ENCODE data around the gene MGAT4A.

The MGAT4A gene

GRCh38 chr2:98731041-98731893, at the start of gene MGAT4A:
MGAT4A (minus strand) TSS chr2:98731132; CDS start chr2:98726332, 4,800 bp downstream.
- peak; percentile 89 to 90 for ATAC-seq

- ATAC-seq = no peak
Observed at GRCh38 chr2:98778741-98779483, 48.0 kb upstream of the MGAT4A start.

- ATAC-seq = no peak
Observed at GRCh38 chr2:98778151-98778550, 47.2 kb upstream of the MGAT4A start.

GRCh38 chr2:98777710-98778109, 46.8 kb upstream of the MGAT4A start:
- ATAC-seq = no peak

- no peak for ATAC-seq
Observed at GRCh38 chr2:98777076-98777475, 46.1 kb upstream of the MGAT4A start.

GRCh38 chr2:98776136-98776535, 45.2 kb upstream of the MGAT4A start:
- no peak for ATAC-seq

- no peak for ATAC-seq
Observed at GRCh38 chr2:98775146-98775986, 44.4 kb upstream of the MGAT4A start.

- no peak for ATAC-seq
Observed at GRCh38 chr2:98773907-98774306, 43.0 kb upstream of the MGAT4A start.

- ATAC-seq = no peak
Observed at GRCh38 chr2:98773169-98773568, 42.2 kb upstream of the MGAT4A start.

- no peak for ATAC-seq
Observed at GRCh38 chr2:98772536-98772935, 41.6 kb upstream of the MGAT4A start.

GRCh38 chr2:98771721-98772524, 41.0 kb upstream of the MGAT4A start:
- ATAC-seq = peak; percentile 61 to 66

GRCh38 chr2:98771264-98771663, 40.3 kb upstream of the MGAT4A start:
- ATAC-seq = no peak

GRCh38 chr2:98769784-98770183, 38.9 kb upstream of the MGAT4A start:
- ATAC-seq = no peak

GRCh38 chr2:98769114-98769476, 38.2 kb upstream of the MGAT4A start:
- ATAC-seq = no peak

- ATAC-seq = peak; percentile 7 to 24
Observed at GRCh38 chr2:98768384-98769113, 37.6 kb upstream of the MGAT4A start.

GRCh38 chr2:98764499-98764898, 33.6 kb upstream of the MGAT4A start:
- ATAC-seq = no peak

GRCh38 chr2:98763209-98763951, 32.4 kb upstream of the MGAT4A start:
- no peak for ATAC-seq

GRCh38 chr2:98761909-98762308, 31.0 kb upstream of the MGAT4A start:
- no peak for ATAC-seq

- peak; percentile 68 to 73 for ATAC-seq
Observed at GRCh38 chr2:98761267-98761781, 30.4 kb upstream of the MGAT4A start.

GRCh38 chr2:98759827-98760625, 29.1 kb upstream of the MGAT4A start:
- ATAC-seq = no peak

Data from activated CD4-positive, CD25-positive, alpha-beta regulatory T cell treated with anti-CD3 and anti-CD28 coated beads, Interleukin-2, amount 50 U/mL, for 24 hours (primary cell).